ENCODE data around the gene PIAS1. TPM values are rescaled to one million over a fixed set of nuclear protein-coding genes. Genes with fewer than 3 reads are reported as not detected.

The PIAS1 gene
- total RNA-seq, 3 donors from 2014 or later (not counting 1 experiment from before 2014, with no cell fraction given): 94.7 to 103 (median 99.2) TPM

DNA sequence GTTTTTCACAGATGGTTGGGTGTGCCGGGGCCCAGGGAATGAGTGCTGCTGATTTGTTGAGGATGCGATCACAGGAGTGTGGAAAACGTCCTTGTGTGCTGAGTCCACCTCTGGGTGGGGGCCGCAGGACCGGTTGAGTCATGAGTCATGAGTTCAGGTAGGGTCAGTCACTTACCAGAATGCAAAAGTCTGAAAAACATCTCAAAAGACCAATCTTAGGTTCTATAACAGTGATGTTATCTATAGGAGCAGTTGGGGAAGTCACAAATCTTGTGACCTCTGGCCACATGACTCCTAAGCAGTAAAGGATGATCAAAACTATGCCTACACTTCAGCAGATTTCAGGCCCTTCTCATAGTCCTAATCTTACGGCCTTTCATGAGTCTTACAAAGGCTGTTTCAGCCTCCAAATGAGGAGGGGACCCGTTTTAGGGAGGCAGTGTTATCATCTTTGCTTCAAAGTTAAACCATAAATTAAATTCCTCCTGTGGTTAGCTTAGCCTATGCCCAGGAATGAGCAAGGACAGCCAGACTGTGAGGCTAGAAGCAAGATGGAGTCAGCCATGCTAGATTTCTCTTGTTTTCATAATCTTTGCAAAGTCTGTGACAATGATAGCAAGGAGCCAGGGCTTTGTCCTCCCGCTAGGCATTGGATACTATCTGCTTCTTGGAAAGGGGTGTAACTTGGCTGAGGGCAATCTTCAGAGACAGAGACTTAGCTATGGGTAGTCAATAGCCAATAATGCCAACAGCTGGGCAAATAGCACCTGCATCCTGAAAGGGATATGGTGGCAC lies 30.6 kb upstream of the PIAS1 start:
- Mint-ChIP-seq H3K27ac (no peak overlapping the region), H3K4me1 (no peaks in the 10 kb centered on the region), H3K27me3 (ENCODE audit: low read depth in 2 of 2) (peaks cover 0 to 7% of the 10 kb centered on the region in 2 donors), H3K9me3 (no peaks in the 10 kb centered on the region), H3K36me3 (no peaks in the 10 kb centered on the region), H3K4me3 (no peak overlapping the region)
- intact Hi-C loops (cut with micrococcal nuclease): no loop called here
- no peak overlapping the region for H3K4me3 ChIP-seq (ENCODE audit: low read length)
- no peaks in the 10 kb centered on the region for H3K36me3 ChIP-seq (ENCODE audit: control insufficient read depth, insufficient read depth, low read length)
- DNase-seq: no peak
- no peaks in the 10 kb centered on the region for H3K9me3 ChIP-seq (ENCODE audit: control insufficient read depth, insufficient read depth, low read length)
- H3K27me3 ChIP-seq (ENCODE audit: control insufficient read depth, insufficient read depth, low read length): no peaks in the 10 kb centered on the region
- no peak overlapping the region for H3K27ac ChIP-seq (ENCODE audit: low read length)
- no peaks in the 10 kb centered on the region for H3K4me1 ChIP-seq (ENCODE audit: control insufficient read depth, insufficient read depth, low read length)
- TF ChIP-seq CTCF (IDR thresholded peaks at IDR 0.05): no peak
- no peak for ATAC-seq
- WGBS (ENCODE audit: insufficient coverage): 83% methylated on average over 8 of the region's 8 CpGs

GRCh38 chr15:68025835-68026424 lies 28.2 kb upstream of the PIAS1 start:
- Histone ChIP-seq H3K9me3 (ENCODE audit: control insufficient read depth, insufficient read depth, low read length) (no peaks in the 10 kb centered on the region), H3K4me1 (ENCODE audit: control insufficient read depth, insufficient read depth, low read length) (no peaks in the 10 kb centered on the region), H3K4me3 (ENCODE audit: low read length) (no peak overlapping the region), H3K36me3 (ENCODE audit: control insufficient read depth, insufficient read depth, low read length) (no peaks in the 10 kb centered on the region), H3K27me3 (ENCODE audit: control insufficient read depth, insufficient read depth, low read length) (no peaks in the 10 kb centered on the region), H3K27ac (ENCODE audit: low read length) (no peak overlapping the region)
- Mint-ChIP-seq H3K4me1 (no peaks in the 10 kb centered on the region), H3K27me3 (ENCODE audit: low read depth in 2 of 2) (peaks cover 6 to 11% of the 10 kb centered on the region in 2 donors), H3K27ac (no peak overlapping the region), H3K4me3 (no peak overlapping the region), H3K9me3 (no peaks in the 10 kb centered on the region), H3K36me3 (no peaks in the 10 kb centered on the region)
- TF ChIP-seq CTCF (IDR thresholded peaks at IDR 0.05): no peak
- WGBS (ENCODE audit: insufficient coverage): 83% methylated on average over 6 of the region's 6 CpGs
- DNase-seq: no peak
- intact Hi-C loops (cut with micrococcal nuclease): no loop called here
- ATAC-seq: no peak

DNA sequence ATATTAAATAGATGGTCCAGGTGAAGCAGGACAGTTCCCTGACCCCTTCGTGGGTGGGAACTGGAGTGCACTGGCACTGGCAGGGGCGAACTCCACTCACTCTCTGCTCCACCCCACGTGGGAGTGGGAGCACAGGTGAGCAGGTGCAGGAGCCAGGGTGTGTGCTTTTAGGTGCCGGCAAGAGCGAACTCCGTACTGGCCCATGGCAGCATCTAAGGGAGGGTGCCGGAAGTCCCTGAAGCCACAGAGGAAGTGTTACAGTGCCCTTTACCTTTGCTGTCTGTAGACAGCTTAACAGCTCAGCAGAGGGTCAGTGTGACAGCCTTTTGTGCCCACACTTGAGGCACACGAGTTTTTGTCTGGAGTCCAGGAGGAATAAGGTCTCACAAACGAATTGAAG lies 26.7 kb upstream of the PIAS1 start:
- ATAC-seq (peak in 1 of 3 donors; percentile 56), DNase-seq (no peak)
- intact Hi-C loops (cut with micrococcal nuclease): no loop called here
- no peak overlapping the region for H3K27ac Mint-ChIP-seq
- H3K9me3 Mint-ChIP-seq: no peaks in the 10 kb centered on the region
- H3K36me3 ChIP-seq (ENCODE audit: control insufficient read depth, insufficient read depth, low read length): no peaks in the 10 kb centered on the region
- no peak overlapping the region for H3K4me3 ChIP-seq (ENCODE audit: low read length)
- no peaks in the 10 kb centered on the region for H3K36me3 Mint-ChIP-seq
- 76% methylated on average over 9 of the region's 9 CpGs for WGBS (ENCODE audit: insufficient coverage)
- no peaks in the 10 kb centered on the region for H3K9me3 ChIP-seq (ENCODE audit: control insufficient read depth, insufficient read depth, low read length)
- H3K4me1 Mint-ChIP-seq: no peaks in the 10 kb centered on the region
- H3K27ac ChIP-seq (ENCODE audit: low read length): no peak overlapping the region
- H3K4me3 Mint-ChIP-seq: no peak overlapping the region
- H3K27me3 Mint-ChIP-seq (ENCODE audit: low read depth in 2 of 2): peaks cover 8 to 13% of the 10 kb centered on the region in 2 donors
- no peaks in the 10 kb centered on the region for H3K27me3 ChIP-seq (ENCODE audit: control insufficient read depth, insufficient read depth, low read length)
- no peak for TF ChIP-seq CTCF (IDR thresholded peaks at IDR 0.05)
- no peaks in the 10 kb centered on the region for H3K4me1 ChIP-seq (ENCODE audit: control insufficient read depth, insufficient read depth, low read length)
